HepG2 (cell line): ENCODE results near the gene ETNK1. TPM values are rescaled to one million over a fixed set of nuclear protein-coding genes. Genes with fewer than 3 reads are reported as not detected.
A peak's percentile ranks its signal among the peaks of the same experiment; 100 is the strongest.

Experiments used
- ATAC-seq: fragments of 200-7000 bp; cut with Tn5 transposase; 3 replicates; pipeline ENCODE4 v1.9.1; 2020; ENCODE audit warnings: mild to moderate bottlenecking, moderate library complexity
- BruUV-seq: library from RNA; stranded (reverse); fragments of 400-500 nt; replicated peaks from 2 replicates; lab custom pipeline; 2021; lab: Mats Ljungman, UMichigan
- CTCF ChIA-PET: fragments of 300-600 bp; formaldehyde crosslinking; extraction: SDS; loops from one replicate; lab custom pipeline; 2021; ENCODE audit warnings: low total read pairs, inconsistent platforms, low intra/inter-chr PET ratio; lab: Yijun Ruan, JAX
- POLR2A ChIA-PET: fragments of 350-600 bp; sonication (Branson Sonifier 250); formaldehyde crosslinking; loops from one replicate; lab custom pipeline; 2020; ENCODE audit warnings: antibody characterized with exemption, inconsistent platforms; lab: Yijun Ruan, JAX
- DNase-seq: peaks from one replicate; pipeline ENCODE4 v3.0.0-alpha.2; 2015; ENCODE audit warnings: low spot score
- FAIRE-seq: peaks from 3 replicates; lab custom pipeline; 2011; peaks lifted over from hg19 to GRCh38; lab: Jason Lieb, UNC
- H2AFZ ChIP-seq: one replicate; pipeline ENCODE4 v1.6.1; 2011; ENCODE audit warnings: low read length, inconsistent platforms
- H3K27ac ChIP-seq: fragments of 300-600 bp; 3 replicates; pipeline ENCODE4 v1.8.0; 2011; ENCODE audit warnings: mixed run types, mild to moderate bottlenecking, mixed read lengths, low read length, inconsistent platforms; ENCODE audit not compliant: insufficient read depth; ENCODE audit errors: extremely low read length
- H3K27me3 ChIP-seq, 2 experiments: fragments of 200-600 bp in 1 of 2; 2 replicates in 1 of 2; 3 replicates in 1 of 2; pipeline versions ENCODE4 v1.6.0 to v1.8.0; 2011; ENCODE audit warnings: low read length in 2 of 2, mild to moderate bottlenecking in 2 of 2, moderate library complexity in 2 of 2, inconsistent platforms in 1 of 2; ENCODE audit not compliant: insufficient read depth in 2 of 2, control insufficient read depth in 1 of 2
- H3K36me3 ChIP-seq, 2 experiments: fragments of 200-600 bp in 1 of 2; replicated peaks in 1 of 2; 2 replicates in 1 of 2; 3 replicates in 1 of 2; pipeline versions ENCODE4 v1.5.1 to v1.8.0; 2011; ENCODE audit warnings: low read length in 2 of 2, inconsistent platforms in 1 of 2; ENCODE audit not compliant: insufficient read depth in 2 of 2, control insufficient read depth in 1 of 2
- H3K4me1 ChIP-seq: 2 replicates; pipeline ENCODE4 v1.5.1; 2012; ENCODE audit warnings: low read length, inconsistent platforms; ENCODE audit not compliant: insufficient read depth
- H3K4me2 ChIP-seq: 2 replicates; pipeline ENCODE4 v1.6.0; 2011; ENCODE audit warnings: low read depth, low read length, inconsistent platforms
- H3K4me3 ChIP-seq, 3 experiments: fragments of 200-600 bp in 1 of 3; sonication (generic), shearing (Covaris generic) in 1 of 3; replicated peaks in 1 of 3; 2 replicates each; pipeline ENCODE4 v1.5.1; 2011 to 2016; ENCODE audit warnings: low read length in 3 of 3, inconsistent platforms in 2 of 3, low read depth in 2 of 3, mild to moderate bottlenecking in 2 of 3, control low read depth in 1 of 3, mixed read lengths in 1 of 3; ENCODE audit not compliant: insufficient read depth in 1 of 3
- H3K79me2 ChIP-seq: one replicate; pipeline ENCODE4 v1.6.1; 2011; ENCODE audit warnings: low read length, inconsistent platforms; ENCODE audit not compliant: insufficient read depth
- H3K9ac ChIP-seq: 2 replicates; pipeline ENCODE4 v1.6.0; 2011; ENCODE audit warnings: mild to moderate bottlenecking, low read depth, low read length, inconsistent platforms; ENCODE audit not compliant: insufficient read depth
- H3K9me3 ChIP-seq: 2 replicates; pipeline ENCODE4 v1.5.1; 2012; ENCODE audit warnings: mild to moderate bottlenecking, low read length
- H4K20me1 ChIP-seq: 2 replicates; pipeline ENCODE4 v1.6.0; 2011; ENCODE audit warnings: inconsistent platforms, mild to moderate bottlenecking, low read length, moderate library complexity; ENCODE audit not compliant: insufficient read depth
- ASH2L ChIP-seq: fragments of 300-600, 200-600 bp; sonication (generic); IDR thresholded peaks from 2 replicates; pipeline ENCODE4 v1.7.0; 2017; ENCODE audit warnings: low read depth, mild to moderate bottlenecking, moderate library complexity, mixed read lengths, low read length; ENCODE audit not compliant: insufficient read length
- CBX2 ChIP-seq, 2 experiments: fragments of 200-600 bp in 1 of 2; sonication (generic); formaldehyde crosslinking in 1 of 2; IDR thresholded peaks; 2 replicates each; pipeline versions ENCODE4 v1.7.0 to v1.8.1; 2018 to 2022; ENCODE audit warnings: low read depth in 2 of 2, low read length in 1 of 2, mild to moderate bottlenecking in 1 of 2, missing genetic modification reagents in 1 of 2
- DDIT3 ChIP-seq: sonication (generic); formaldehyde crosslinking; IDR thresholded peaks from 2 replicates; pipeline ENCODE4 v1.4.0; 2020; ENCODE audit warnings: mild to moderate bottlenecking, missing genetic modification reagents
- ISL2 ChIP-seq: sonication (generic); formaldehyde crosslinking; IDR thresholded peaks from 2 replicates; pipeline ENCODE4 v1.5.0; 2020; ENCODE audit warnings: missing genetic modification reagents
- JUND ChIP-seq: sonication (generic); formaldehyde crosslinking; IDR thresholded peaks from 2 replicates; pipeline ENCODE4 v1.8.0; 2022; ENCODE audit warnings: mild to moderate bottlenecking, missing genetic modification reagents
- MEIS2 ChIP-seq: sonication (generic); formaldehyde crosslinking; IDR thresholded peaks from 2 replicates; pipeline ENCODE4 v1.9.0; 2021; ENCODE audit warnings: mild to moderate bottlenecking, missing genetic modification reagents
- MIER3 ChIP-seq: IDR thresholded peaks from 2 replicates; pipeline ENCODE4 v1.6.1; 2016; ENCODE audit warnings: missing compliant biosample characterization, borderline replicate concordance
- NPAS2 ChIP-seq: sonication (generic); formaldehyde crosslinking; IDR thresholded peaks from 2 replicates; pipeline ENCODE4 v1.8.0; 2022; ENCODE audit warnings: mild to moderate bottlenecking, missing genetic modification reagents, borderline replicate concordance
- RFX1 ChIP-seq: fragments of 450-650 bp; IDR thresholded peaks from 2 replicates; pipeline ENCODE4 v1.6.1; 2017
- SRSF9 ChIP-seq: fragments of 200-400 bp; formaldehyde crosslinking; IDR thresholded peaks from 2 replicates; pipeline ENCODE4 v1.6.1; 2018; ENCODE audit warnings: borderline replicate concordance, mild to moderate bottlenecking, low read depth, low read length; ENCODE audit not compliant: insufficient read depth, poor library complexity, severe bottlenecking
- ZBTB46 ChIP-seq: sonication (generic); formaldehyde crosslinking; IDR thresholded peaks from 2 replicates; pipeline ENCODE4 v1.4.0; 2020; ENCODE audit warnings: mild to moderate bottlenecking, missing genetic modification reagents, borderline replicate concordance
- ZNF101 ChIP-seq: sonication (generic); formaldehyde crosslinking; IDR thresholded peaks from 2 replicates; pipeline ENCODE4 v1.4.0; 2020; ENCODE audit warnings: mild to moderate bottlenecking, low read depth, missing genetic modification reagents, borderline replicate concordance
- ZNF597 ChIP-seq: sonication (generic); formaldehyde crosslinking; IDR thresholded peaks from 2 replicates; pipeline ENCODE4 v1.5.0; 2020; ENCODE audit warnings: missing genetic modification reagents
- ZNF619 ChIP-seq: sonication (generic); formaldehyde crosslinking; IDR thresholded peaks from 2 replicates; pipeline ENCODE4 v1.4.0; 2020; ENCODE audit warnings: mild to moderate bottlenecking, missing genetic modification reagents
- ZNF784 ChIP-seq: sonication (generic); formaldehyde crosslinking; IDR thresholded peaks from 2 replicates; pipeline ENCODE4 v1.5.1; 2020; ENCODE audit warnings: missing genetic modification reagents, mild to moderate bottlenecking, borderline replicate concordance
- WGBS: methylation state at CpG from one replicate; pipeline ENCODE4 v1.1.6; 2017; ENCODE audit warnings: low lambda C conversion rate; 5-methylcytosine and 5-hydroxymethylcytosine counted together
- in situ Hi-C: cut with HindIII; loops from 2 replicates; pipeline ENCODE4 v1.10.0; 2017; ENCODE audit warnings: low pct_unique_long_range_greater_than_20kb; ENCODE audit not compliant: extremely low pct_ligation_motif_present
- intact Hi-C: fragments of 100-400 bp; cut with micrococcal nuclease; formaldehyde crosslinking; loops from one replicate; pipeline ENCODE4 v1.10.0; 2022; ENCODE audit not compliant: unreplicated experiment
- polyA plus RNA-seq, 8 experiments: library from polyadenylated mRNA; depleted of rRNA in 3 of 8; stranded (reverse) in 7 of 8; unstranded in 1 of 8; fragments of >200 nt; fragmentation: Illumina TruSeq in 4 of 8; extraction: Trizol in 4 of 8; gene quantifications; 2 replicates each; pipeline versions ENCODE4 v1.2.1 to v1.2.3, GENCODE V29; 2011 to 2016; ENCODE audit warnings: low read depth in 4 of 8, missing spikeins in 1 of 8, mixed read lengths in 1 of 8; ENCODE audit not compliant: insufficient read depth in 1 of 8
- total RNA-seq, 5 experiments: library from RNA; depleted of rRNA; stranded (reverse); fragments of >200 nt; fragmentation: Illumina TruSeq; extraction: Trizol; gene quantifications; 2 replicates each; pipeline ENCODE4 v1.2.3, GENCODE V29; 2016; ENCODE audit warnings: low read depth in 1 of 5

The ETNK1 gene
- total and polyA plus RNA-seq, 2 of the 13 experiments (the other 11 are each of a cell fraction or from before 2014, with no cell fraction given): 14.4 to 55.7 TPM

- WGBS: 23% methylated on average over 4 of the region's 4 CpGs
- Histone ChIP-seq H3K9me3 (no peaks in the 10 kb centered on the region), H3K9ac (no peak overlapping the region), H3K4me3 (no peak overlapping the region), H3K27me3 (no peaks in the 10 kb centered on the region; a peak in 1 of 5 replicates), H2AFZ (no peak overlapping the region), H3K27ac (no peak overlapping the region), H3K4me1 (peaks cover 9% of the 10 kb centered on the region; the same call in 1 of the 2 replicates), H3K79me2 (no peaks in the 10 kb centered on the region), H4K20me1 (no peaks in the 10 kb centered on the region), H3K4me2 (no peak overlapping the region), H3K36me3 (no peaks in the 10 kb centered on the region)
- BruUV-seq: no TSS peak
- intact Hi-C loops (no loop called here), in situ Hi-C loops (no loop called here)
- ChIA-PET POLR2A (no interaction called here), CTCF (no interaction called here)
- ATAC-seq (peak; percentile 67), FAIRE-seq (no peak), DNase-seq (peak; percentile 10)
- TF ChIP-seq ZNF784 (CRISPR knock-in tag) (no peak), RFX1 (peak; percentile 51; the same call in 1 of the 2 replicates)
These were observed 36.2 kb upstream of the ETNK1 start for GRCh38 chr12:22588817-22589216.

GRCh38 chr12:22593864-22594263, 31.1 kb upstream of the ETNK1 start:
- in situ Hi-C loops (no loop called here), intact Hi-C loops (no loop called here)
- DNase-seq (no peak), FAIRE-seq (no peak), ATAC-seq (no peak)
- H3K27me3 ChIP-seq: no peaks in the 10 kb centered on the region; a peak in 1 of 5 replicates
- no peak overlapping the region for H3K27ac ChIP-seq
- peaks cover 13% of the 10 kb centered on the region for H3K4me1 ChIP-seq
- no peak overlapping the region for H2AFZ ChIP-seq
- POLR2A ChIA-PET: no interaction called here
- no peaks in the 10 kb centered on the region for H3K36me3 ChIP-seq
- H3K4me2 ChIP-seq: no peak overlapping the region
- CTCF ChIA-PET: no interaction called here
- BruUV-seq: no TSS peak
- H3K9me3 ChIP-seq: no peaks in the 10 kb centered on the region
- no peak overlapping the region for H3K9ac ChIP-seq
- H3K4me3 ChIP-seq: no peak overlapping the region
- H3K79me2 ChIP-seq: no peaks in the 10 kb centered on the region
- no peaks in the 10 kb centered on the region for H4K20me1 ChIP-seq
- TF ChIP-seq MIER3 (CRISPR knock-in tag): no peak
- no peak for TF ChIP-seq NPAS2 (CRISPR knock-in tag)
- no peak for TF ChIP-seq MEIS2 (CRISPR knock-in tag)
- no peak for TF ChIP-seq CBX2 (IDR thresholded peaks at IDR 0.05; ENCODE audit: low read depth, low read length)
- TF ChIP-seq CBX2 (CRISPR knock-in tag; IDR thresholded peaks at IDR 0.05; ENCODE audit: low read depth): no peak
- TF ChIP-seq ZNF597 (CRISPR knock-in tag): no peak
- no peak for TF ChIP-seq ZBTB46 (CRISPR knock-in tag)
- no peak for TF ChIP-seq ASH2L
- no peak for TF ChIP-seq ZNF619 (CRISPR knock-in tag)
- TF ChIP-seq ZNF101: no peak
- TF ChIP-seq DDIT3 (CRISPR knock-in tag): no peak
- no peak for TF ChIP-seq ISL2 (CRISPR knock-in tag)
- TF ChIP-seq JUND (CRISPR knock-in tag): no peak
- no peak for TF ChIP-seq SRSF9
